Measurements from ENCODE around the gene KLHL30. TPM values are rescaled to one million over a fixed set of nuclear protein-coding genes. Genes with fewer than 3 reads are reported as not detected.

The KLHL30 gene
- total and polyA plus RNA-seq, 2 experiments from 2014 or later: 0.07 TPM; not detected in 1

GRCh38 chr2:238187618-238188548 is 49.4 kb downstream of the KLHL30 start:
- peaks cover 34% of the 10 kb centered on the region for H3K36me3 ChIP-seq (ENCODE audit: insufficient read depth)
- no peak overlapping the region for H3K4me2 ChIP-seq
- H3K4me1 ChIP-seq (ENCODE audit: insufficient read depth): no peaks in the 10 kb centered on the region
- Mint-ChIP-seq H3K27me3 (ENCODE audit: insufficient read depth, low read depth, poor library complexity) (no peaks in the 10 kb centered on the region), H3K9me3 (no peaks in the 10 kb centered on the region), H3K27ac (peak overlapping the region; percentile 29; the same call in 1 of the 2 replicates), H3K36me3 (ENCODE audit: low read depth) (peaks cover 94% of the 10 kb centered on the region), H3K4me3 (no peak overlapping the region), H3K4me1 (no peaks in the 10 kb centered on the region)
- no peaks in the 10 kb centered on the region for H3F3A ChIP-seq (replicated peaks; ENCODE audit: low read depth)
- no peaks in the 10 kb centered on the region for H3K27me3 ChIP-seq (ENCODE audit: insufficient read depth)
- no peaks in the 10 kb centered on the region for H3K79me2 ChIP-seq (replicated peaks; ENCODE audit: insufficient read depth)
- no peak overlapping the region for H2AFZ ChIP-seq
- H4K20me1 ChIP-seq (replicated peaks; ENCODE audit: insufficient read depth): peaks cover 16% of the 10 kb centered on the region
- DNase-seq (ENCODE audit: low spot score) (no peak), ATAC-seq (no peak)
- H3K27ac ChIP-seq (ENCODE audit: low read depth): no peak overlapping the region
- H3K4me3 ChIP-seq: no peak overlapping the region
- H3K9me2 ChIP-seq (ENCODE audit: insufficient read depth): no peaks in the 10 kb centered on the region
- no peak for TF ChIP-seq ZNF462 (CRISPR knock-in tag; IDR thresholded peaks at IDR 0.05)
- no peak for TF ChIP-seq ZNF331 (CRISPR knock-in tag; IDR thresholded peaks at IDR 0.05; ENCODE audit: low read depth)
- no peak for TF ChIP-seq ZNF114 (CRISPR knock-in tag; IDR thresholded peaks at IDR 0.05)
- no peak for TF ChIP-seq REST (IDR thresholded peaks at IDR 0.05; ENCODE audit: unreplicated experiment)
